Measurements from ENCODE around the gene MLLT10. TPM values are rescaled to one million over a fixed set of nuclear protein-coding genes. Genes with fewer than 3 reads are reported as not detected.
"Not testable (repeated sequence)": the region's sequence is repeated elsewhere in the genome, so short reads cannot be mapped to it uniquely, and the experiment has no call there.

Gene MLLT10
- total RNA-seq, 4 donors from 2014 or later, result 42.8 to 283 (median 48.5) TPM

GRCh38 chr10:21532694-21533466 is 1.2 kb upstream of the MLLT10 start:
- H3K4me3 ChIP-seq (ENCODE audit: low read depth, poor library complexity, severe bottlenecking), result peak overlapping the region; percentile 56
- intact Hi-C loops (cut with DNase I; ENCODE audit: low total_unique reads), result no loop called here
- TF ChIP-seq, protein P1, sequence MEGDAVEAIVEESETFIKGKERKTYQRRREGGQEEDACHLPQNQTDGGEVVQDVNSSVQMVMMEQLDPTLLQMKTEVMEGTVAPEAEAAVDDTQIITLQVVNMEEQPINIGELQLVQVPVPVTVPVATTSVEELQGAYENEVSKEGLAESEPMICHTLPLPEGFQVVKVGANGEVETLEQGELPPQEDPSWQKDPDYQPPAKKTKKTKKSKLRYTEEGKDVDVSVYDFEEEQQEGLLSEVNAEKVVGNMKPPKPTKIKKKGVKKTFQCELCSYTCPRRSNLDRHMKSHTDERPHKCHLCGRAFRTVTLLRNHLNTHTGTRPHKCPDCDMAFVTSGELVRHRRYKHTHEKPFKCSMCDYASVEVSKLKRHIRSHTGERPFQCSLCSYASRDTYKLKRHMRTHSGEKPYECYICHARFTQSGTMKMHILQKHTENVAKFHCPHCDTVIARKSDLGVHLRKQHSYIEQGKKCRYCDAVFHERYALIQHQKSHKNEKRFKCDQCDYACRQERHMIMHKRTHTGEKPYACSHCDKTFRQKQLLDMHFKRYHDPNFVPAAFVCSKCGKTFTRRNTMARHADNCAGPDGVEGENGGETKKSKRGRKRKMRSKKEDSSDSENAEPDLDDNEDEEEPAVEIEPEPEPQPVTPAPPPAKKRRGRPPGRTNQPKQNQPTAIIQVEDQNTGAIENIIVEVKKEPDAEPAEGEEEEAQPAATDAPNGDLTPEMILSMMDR (IDR thresholded peaks at IDR 0.05), result no peak
- TF ChIP-seq POLR2A (IDR thresholded peaks at IDR 0.05), result no peak
- no peak for DNase-seq (ENCODE audit: low spot score in 2 of 2)
- 17% methylated on average over 10 of the region's 10 CpGs for WGBS, 2 donors

DNA sequence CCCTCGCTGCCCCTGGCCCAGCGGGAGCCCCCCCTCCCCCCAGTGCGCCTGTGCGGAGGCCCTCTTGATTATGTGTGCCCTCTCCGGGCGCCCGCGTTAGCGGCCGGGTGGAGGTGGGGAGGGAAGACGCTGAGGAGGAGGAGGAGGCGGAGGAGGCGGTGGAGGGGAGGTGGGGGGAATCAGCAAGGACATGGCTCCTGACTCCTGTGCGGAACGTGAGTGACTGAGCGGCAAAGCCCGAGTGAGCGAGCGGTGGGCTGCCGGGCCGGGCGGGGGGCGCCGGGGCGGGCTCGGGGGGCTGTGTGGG is 201 bp downstream of the MLLT10 start:
- H3K4me3 ChIP-seq (ENCODE audit: low read depth, poor library complexity, severe bottlenecking), result peak overlapping the region; percentile 56
- no peak for DNase-seq (ENCODE audit: low spot score in 2 of 2)
- WGBS, 2 donors, result 0 to 1% methylated on average over 10 to 18 of the region's 26 CpGs
- intact Hi-C loops (cut with DNase I; ENCODE audit: low total_unique reads), result no loop called here
- TF ChIP-seq, protein P1 (IDR thresholded peaks at IDR 0.05), result no peak
- TF ChIP-seq POLR2A (IDR thresholded peaks at IDR 0.05), result no peak

GRCh38 chr10:21534604-21535493 is 817 bp downstream of the MLLT10 start:
- H3K4me3 ChIP-seq (ENCODE audit: low read depth, poor library complexity, severe bottlenecking), result peak overlapping the region; percentile 56
- intact Hi-C loops (cut with DNase I; ENCODE audit: low total_unique reads), result no loop called here
- TF ChIP-seq POLR2A (IDR thresholded peaks at IDR 0.05), result no peak
- TF ChIP-seq, protein P1 (IDR thresholded peaks at IDR 0.05), result no peak
- whole genome bisulfite sequencing, 2 donors, result 2 to 4% methylated on average over 28 to 35 of the region's 96 CpGs
- peak; percentile 79 to 94 for DNase-seq (ENCODE audit: low spot score in 2 of 2)

DNA sequence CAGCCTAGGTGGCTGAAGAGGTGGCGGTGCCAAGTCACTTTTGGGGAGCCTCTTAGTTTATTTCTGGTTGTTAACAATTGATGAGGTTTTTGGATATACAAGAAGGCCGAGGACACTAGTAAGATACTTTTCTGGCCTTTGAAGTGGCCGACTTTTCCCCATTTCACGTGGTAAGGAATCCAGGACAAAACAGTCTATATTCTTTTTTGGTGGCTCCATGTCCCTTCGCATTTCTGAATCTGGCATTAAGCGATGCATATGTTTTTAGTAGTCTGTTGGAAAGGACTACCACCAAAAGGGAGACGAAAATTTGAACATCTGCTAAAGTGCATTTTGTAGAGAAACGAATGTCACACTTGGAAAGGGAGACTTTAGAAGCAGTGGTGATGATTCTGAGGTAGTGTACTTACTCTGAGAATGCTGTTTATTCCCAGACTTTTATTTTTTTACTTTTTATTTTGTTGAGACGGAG is 1.5 kb downstream of the MLLT10 start:
- DNase-seq (ENCODE audit: low spot score in 2 of 2), result no peak
- intact Hi-C loops (cut with DNase I; ENCODE audit: low total_unique reads), result no loop called here
- 21 to 26% methylated on average over 9 of the region's 9 CpGs for WGBS, 2 donors
- no peak overlapping the region for H3K4me3 ChIP-seq (ENCODE audit: low read depth, poor library complexity, severe bottlenecking)
- TF ChIP-seq, protein P1 (IDR thresholded peaks at IDR 0.05), result no peak
- TF ChIP-seq POLR2A (IDR thresholded peaks at IDR 0.05), result no peak

DNA sequence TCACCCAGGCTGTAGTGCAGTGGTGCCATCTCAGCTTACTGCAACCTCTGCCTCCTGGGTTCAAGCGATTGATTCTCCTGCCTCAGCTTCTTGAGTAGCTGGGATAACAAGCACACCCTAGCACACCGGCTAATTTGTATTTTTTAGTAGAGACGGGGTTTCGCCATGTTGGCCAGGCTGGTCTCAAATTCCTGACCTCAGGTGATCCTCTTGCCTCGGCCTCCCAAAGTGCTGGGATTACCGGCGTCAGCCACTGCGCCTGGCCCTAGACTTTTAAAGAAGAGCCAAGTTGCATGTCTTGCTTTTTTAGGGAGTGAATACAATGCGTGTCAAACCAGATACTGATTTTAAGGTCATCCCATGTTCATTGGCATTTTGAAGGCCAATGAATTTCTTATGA is 1.9 kb downstream of the MLLT10 start:
- intact Hi-C loops (cut with DNase I; ENCODE audit: low total_unique reads); H3K4me3 ChIP-seq (ENCODE audit: low read depth, poor library complexity, severe bottlenecking): not testable (repeated sequence)
- WGBS, 2 donors, result 61 to 68% methylated on average over 9 of the region's 9 CpGs
- peak in 1 of 2 donors; percentile 84 for DNase-seq (ENCODE audit: low spot score in 2 of 2)

DNA sequence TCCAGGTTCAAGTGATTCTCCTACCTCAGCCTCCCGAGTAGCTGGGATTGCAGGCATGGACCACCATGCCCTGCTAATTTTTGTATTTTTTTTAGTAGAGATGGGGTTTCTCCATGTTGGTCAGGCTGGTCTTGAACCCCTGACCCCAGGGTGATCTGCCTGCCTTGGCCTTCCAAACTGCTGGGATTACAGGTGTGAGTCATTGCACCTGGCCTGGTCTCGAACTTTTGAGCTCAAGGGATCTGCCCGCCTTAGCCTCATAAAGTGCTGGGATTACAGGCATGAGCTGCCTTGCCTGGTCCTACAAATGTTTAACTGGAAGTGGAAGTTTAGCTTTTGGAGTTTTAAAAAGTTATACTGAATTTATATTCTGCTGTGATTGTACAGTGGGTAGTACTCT is 2.8 kb downstream of the MLLT10 start:
- intact Hi-C loops (cut with DNase I; ENCODE audit: low total_unique reads), result no loop called here

DNA sequence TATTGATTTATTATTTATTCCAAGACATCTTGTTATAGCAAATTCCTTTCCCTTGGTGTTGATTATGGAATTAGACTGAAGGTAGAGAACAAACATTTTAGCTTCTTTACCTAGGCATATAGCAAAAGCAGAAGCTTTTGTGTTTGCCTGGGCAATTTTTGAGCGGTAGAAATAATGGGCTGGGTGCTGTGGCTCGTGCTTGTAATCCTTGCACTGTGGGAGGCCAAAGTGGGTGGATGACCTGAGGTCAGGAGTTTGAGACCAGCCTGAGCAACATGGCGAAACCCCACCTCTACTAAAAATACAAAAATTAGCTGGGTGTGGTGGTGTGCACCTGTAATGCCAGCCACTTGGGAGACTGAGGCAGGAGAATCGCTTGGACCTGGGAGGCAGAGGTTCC is 6.7 kb downstream of the MLLT10 start:
- peak in 1 of 2 donors; percentile 62 for DNase-seq (ENCODE audit: low spot score in 2 of 2)
- intact Hi-C loops (cut with DNase I; ENCODE audit: low total_unique reads); H3K4me3 ChIP-seq (ENCODE audit: low read depth, poor library complexity, severe bottlenecking): not testable (repeated sequence)
- WGBS, 2 donors, result 97 to 98% methylated on average over 4 of the region's 4 CpGs

More for the DNA sequence above, 2.8 kb downstream of the MLLT10 start:
- TF ChIP-seq, protein P1 (IDR thresholded peaks at IDR 0.05), result no peak
- no peak for TF ChIP-seq POLR2A (IDR thresholded peaks at IDR 0.05)
- peak in 1 of 2 donors; percentile 67 for DNase-seq (ENCODE audit: low spot score in 2 of 2)
- 74 to 86% methylated on average over 3 of the region's 3 CpGs for WGBS, 2 donors
- no peak overlapping the region for H3K4me3 ChIP-seq (ENCODE audit: low read depth, poor library complexity, severe bottlenecking)

All from lower leg skin (tissue), 4 donors.